GM12864 (cell line): Measurements from ENCODE around the gene DENND5A.
A peak's percentile ranks its signal among the peaks of the same experiment; 100 is the strongest.

ENCODE experiments used
- DNase-seq: peaks from one replicate; pipeline ENCODE4 v3.0.0-alpha.2; 2011; ENCODE audit warnings: low read depth
- H3K4me3 ChIP-seq: 2 replicates; pipeline ENCODE4 v1.5.1; 2011; ENCODE audit warnings: mild to moderate bottlenecking, low read depth, low read length, control low read depth
- TF ChIP-seq, protein P1 (sequence below): IDR thresholded peaks from 2 replicates; pipeline ENCODE4 v1.5.1; 2011; ENCODE audit warnings: low read depth, mild to moderate bottlenecking, moderate library complexity, low read length, control low read depth, inconsistent platforms; ENCODE audit errors: missing control alignments

The DENND5A gene

GRCh38 chr11:9265211-9266131 is at the start of gene DENND5A:
Gene DENND5A, minus strand, starts transcription at chr11:9265350. Its CDS starts 281 bp downstream, at chr11:9265069.
- H3K4me3 ChIP-seq: peak within 1 kb of the TSS; percentile 81
- DNase-seq: no peak
- TF ChIP-seq, protein P1, sequence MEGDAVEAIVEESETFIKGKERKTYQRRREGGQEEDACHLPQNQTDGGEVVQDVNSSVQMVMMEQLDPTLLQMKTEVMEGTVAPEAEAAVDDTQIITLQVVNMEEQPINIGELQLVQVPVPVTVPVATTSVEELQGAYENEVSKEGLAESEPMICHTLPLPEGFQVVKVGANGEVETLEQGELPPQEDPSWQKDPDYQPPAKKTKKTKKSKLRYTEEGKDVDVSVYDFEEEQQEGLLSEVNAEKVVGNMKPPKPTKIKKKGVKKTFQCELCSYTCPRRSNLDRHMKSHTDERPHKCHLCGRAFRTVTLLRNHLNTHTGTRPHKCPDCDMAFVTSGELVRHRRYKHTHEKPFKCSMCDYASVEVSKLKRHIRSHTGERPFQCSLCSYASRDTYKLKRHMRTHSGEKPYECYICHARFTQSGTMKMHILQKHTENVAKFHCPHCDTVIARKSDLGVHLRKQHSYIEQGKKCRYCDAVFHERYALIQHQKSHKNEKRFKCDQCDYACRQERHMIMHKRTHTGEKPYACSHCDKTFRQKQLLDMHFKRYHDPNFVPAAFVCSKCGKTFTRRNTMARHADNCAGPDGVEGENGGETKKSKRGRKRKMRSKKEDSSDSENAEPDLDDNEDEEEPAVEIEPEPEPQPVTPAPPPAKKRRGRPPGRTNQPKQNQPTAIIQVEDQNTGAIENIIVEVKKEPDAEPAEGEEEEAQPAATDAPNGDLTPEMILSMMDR: no peak

GRCh38 chr11:9314291-9315077 is 49.3 kb upstream of the DENND5A start, which contains the start of gene TMEM41B:
Gene TMEM41B, minus strand, starts transcription at chr11:9314593. Its CDS starts 152 bp downstream, at chr11:9314441.
- H3K4me3 ChIP-seq: peak within 1 kb of the TSS; percentile 89
- TF ChIP-seq, protein P1: peak; percentile 6
- peak; percentile 97 for DNase-seq

DNA sequence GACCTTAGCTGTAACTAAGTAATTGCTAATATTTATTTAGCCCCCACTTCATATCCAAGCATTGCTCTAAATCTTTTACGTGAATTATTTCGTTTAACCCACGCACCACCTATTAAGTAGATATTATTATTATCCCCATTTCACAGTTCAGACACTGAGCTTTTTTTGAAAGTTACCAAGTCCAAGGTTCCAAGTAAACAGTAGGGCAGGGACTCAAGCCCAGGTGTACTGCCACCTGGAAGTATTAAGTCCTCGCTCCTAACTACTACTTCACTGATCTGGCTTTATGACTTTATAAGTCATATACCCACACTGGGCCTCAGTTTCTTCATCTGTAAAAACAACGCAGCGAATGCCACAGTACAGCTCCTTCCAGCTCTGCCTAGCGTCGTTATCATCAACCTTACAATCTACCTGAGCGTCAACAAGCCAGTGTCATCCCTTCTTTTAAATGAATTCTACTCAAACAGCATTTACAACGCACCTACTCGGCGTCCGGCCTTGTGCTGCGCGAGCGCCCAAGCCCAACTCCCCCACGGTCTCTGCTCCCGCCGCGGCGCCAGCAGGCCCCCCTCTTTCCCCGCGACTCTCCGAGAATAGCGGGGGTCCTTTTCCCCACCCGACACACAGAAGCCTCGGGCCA is 48.6 kb upstream of the DENND5A start:
- peak overlapping the region; percentile 89 for H3K4me3 ChIP-seq
- TF ChIP-seq, protein P1: no peak
- no peak for DNase-seq

- no peak for DNase-seq
- no peak overlapping the region for H3K4me3 ChIP-seq
- TF ChIP-seq, protein P1: no peak
Observed at GRCh38 chr11:9310485-9311090, 45.4 kb upstream of the DENND5A start.

DNA sequence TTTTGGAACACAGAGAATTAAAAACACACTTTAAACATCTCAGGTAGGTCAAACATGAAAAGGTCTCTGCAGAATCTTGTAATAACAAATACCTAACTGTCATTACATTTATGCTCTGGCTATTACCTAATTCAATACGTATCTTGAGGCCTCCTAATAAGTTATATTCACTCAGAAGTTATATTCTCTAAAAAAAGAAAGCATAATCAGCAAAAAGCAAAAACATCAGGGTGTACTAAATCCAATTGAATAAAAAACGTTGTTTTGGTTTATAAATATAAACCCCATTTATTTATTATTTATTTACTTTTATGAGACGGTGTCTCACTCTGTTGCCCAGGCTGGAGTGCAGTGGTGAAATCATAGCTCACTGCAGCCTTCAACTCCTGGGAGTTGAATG is 39.0 kb upstream of the DENND5A start:
- TF ChIP-seq, protein P1: no peak
- no peak for DNase-seq
- no peak overlapping the region for H3K4me3 ChIP-seq

DNA sequence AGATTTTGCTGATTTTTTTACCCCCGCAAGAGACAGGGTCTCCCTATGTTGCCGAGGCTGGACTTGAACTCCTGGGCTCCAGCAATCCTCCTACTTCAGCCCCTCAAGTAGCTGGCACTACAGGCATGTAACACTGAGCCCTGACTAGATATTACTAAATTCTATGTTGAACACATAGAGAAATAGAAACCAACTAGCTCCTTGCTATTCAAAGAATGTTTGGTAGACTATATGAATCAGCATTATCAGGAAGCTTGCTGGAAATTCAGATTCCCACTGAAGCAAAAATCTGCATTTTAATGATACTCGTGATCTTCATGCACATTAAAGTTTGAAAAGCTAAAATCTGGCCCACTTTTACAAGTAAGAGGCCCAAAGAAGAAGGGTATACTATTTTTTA is 37.3 kb upstream of the DENND5A start:
- no peak for DNase-seq
- H3K4me3 ChIP-seq: no peak overlapping the region
- TF ChIP-seq, protein P1: no peak
